Measurements from ENCODE around the gene ZNF433. TPM values are rescaled to one million over a fixed set of nuclear protein-coding genes. Genes with fewer than 3 reads are reported as not detected.
"Not testable (repeated sequence)": the region's sequence is repeated elsewhere in the genome, so short reads cannot be mapped to it uniquely, and the experiment has no call there.

The ZNF433 gene
- total RNA-seq, 2 experiments from 2014 or later: 0.10 to 0.33 TPM

GRCh38 chr19:12042893-12043292 lies 7.4 kb upstream of the ZNF433 start:
- H3K36me3 Mint-ChIP-seq (ENCODE audit: low read depth): peaks cover 30% of the 10 kb centered on the region
- no peaks in the 10 kb centered on the region for H3K27me3 Mint-ChIP-seq
- ChIA-PET CTCF (interaction anchor here (0.6 to 1.1 kb wide), 2 partner anchors 13 to 16 kb away, joined by 3 read pairs; no protein-coding TSS in a partner anchor), POLR2A (no interaction called here)
- H3K9me3 Mint-ChIP-seq: peaks cover 39% of the 10 kb centered on the region
- H3K4me1 Mint-ChIP-seq: no peaks in the 10 kb centered on the region
- DNase-seq: no peak
- no peak overlapping the region for H3K4me3 Mint-ChIP-seq
- H3K27ac Mint-ChIP-seq: no peak overlapping the region

GRCh38 chr19:12034620-12035019 lies 859 bp downstream of the ZNF433 start:
- ChIA-PET POLR2A (no interaction called here), CTCF (no interaction called here)
- Mint-ChIP-seq H3K9me3 (peaks cover 32% of the 10 kb centered on the region), H3K4me3 (peak overlapping the region; percentile 9), H3K36me3 (ENCODE audit: low read depth) (peaks cover 15% of the 10 kb centered on the region), H3K4me1 (peaks cover 10% of the 10 kb centered on the region), H3K27me3 (no peaks in the 10 kb centered on the region), H3K27ac (peak overlapping the region; percentile 21)
- DNase-seq: no peak

- Mint-ChIP-seq H3K27ac (peak overlapping the region; percentile 21), H3K4me1 (peaks cover 10% of the 10 kb centered on the region), H3K27me3 (no peaks in the 10 kb centered on the region), H3K36me3 (ENCODE audit: low read depth) (peaks cover 15% of the 10 kb centered on the region), H3K4me3 (no peak overlapping the region), H3K9me3 (peaks cover 32% of the 10 kb centered on the region)
- no peak for DNase-seq
- POLR2A ChIA-PET: no interaction called here
- CTCF ChIA-PET: no interaction called here
These were observed 1.3 kb downstream of the ZNF433 start for GRCh38 chr19:12034198-12034597.

GRCh38 chr19:12015753-12016116 lies 19.7 kb downstream of the ZNF433 start:
- CTCF ChIA-PET: no interaction called here
- H3K27ac Mint-ChIP-seq: no peak overlapping the region
- POLR2A ChIA-PET: no interaction called here
- DNase-seq: no peak
- no peaks in the 10 kb centered on the region for H3K27me3 Mint-ChIP-seq
- no peaks in the 10 kb centered on the region for H3K4me1 Mint-ChIP-seq
- H3K9me3 Mint-ChIP-seq: peaks cover 53% of the 10 kb centered on the region
- H3K36me3 Mint-ChIP-seq (ENCODE audit: low read depth): peaks cover 65% of the 10 kb centered on the region
- H3K4me3 Mint-ChIP-seq: no peak overlapping the region

- Mint-ChIP-seq H3K4me1 (no peaks in the 10 kb centered on the region), H3K9me3 (peaks cover 50% of the 10 kb centered on the region), H3K27ac (no peak overlapping the region), H3K27me3 (no peaks in the 10 kb centered on the region), H3K4me3 (no peak overlapping the region), H3K36me3 (ENCODE audit: low read depth) (peaks cover 66% of the 10 kb centered on the region)
- CTCF ChIA-PET: no interaction called here
- no peak for DNase-seq
- POLR2A ChIA-PET: no interaction called here
These were observed 20.3 kb downstream of the ZNF433 start for GRCh38 chr19:12015015-12015752.

GRCh38 chr19:12000152-12000981 lies 35.1 kb downstream of the ZNF433 start:
- H3K36me3 Mint-ChIP-seq (ENCODE audit: low read depth): peaks cover 55% of the 10 kb centered on the region
- CTCF ChIA-PET: no interaction called here
- DNase-seq: no peak
- H3K4me3 Mint-ChIP-seq: no peak overlapping the region
- peak overlapping the region; percentile 77 for H3K27ac Mint-ChIP-seq
- H3K27me3 Mint-ChIP-seq: no peaks in the 10 kb centered on the region
- H3K9me3 Mint-ChIP-seq: peaks cover 20% of the 10 kb centered on the region
- POLR2A ChIA-PET: interaction anchor here (0.7 kb wide), 1 partner anchor 203 kb away, joined by 3 read pairs; no protein-coding TSS in a partner anchor
- peaks cover 18% of the 10 kb centered on the region for H3K4me1 Mint-ChIP-seq

GRCh38 chr19:11995174-11995573 lies 40.3 kb downstream of the ZNF433 start:
- ChIA-PET CTCF (interaction anchor here (0.7 kb wide), 1 partner anchor 425 kb away, joined by 4 read pairs; no protein-coding TSS in a partner anchor), POLR2A (no interaction called here)
- H3K36me3 Mint-ChIP-seq (ENCODE audit: low read depth): peaks cover 51% of the 10 kb centered on the region
- peaks cover 28% of the 10 kb centered on the region for H3K4me1 Mint-ChIP-seq
- H3K9me3 Mint-ChIP-seq: peaks cover 19% of the 10 kb centered on the region
- H3K27ac Mint-ChIP-seq: no peak overlapping the region
- DNase-seq: no peak
- H3K27me3 Mint-ChIP-seq: no peaks in the 10 kb centered on the region
- no peak overlapping the region for H3K4me3 Mint-ChIP-seq

- H3K27ac Mint-ChIP-seq, H3K9me3 Mint-ChIP-seq, H3K4me3 Mint-ChIP-seq, POLR2A ChIA-PET, H3K27me3 Mint-ChIP-seq, CTCF ChIA-PET, DNase-seq: not testable (repeated sequence)
- H3K36me3 Mint-ChIP-seq (ENCODE audit: low read depth): peaks cover 34% of the 10 kb centered on the region
- H3K4me1 Mint-ChIP-seq: peaks cover 27% of the 10 kb centered on the region
These were observed 43.6 kb downstream of the ZNF433 start for GRCh38 chr19:11991921-11992320.

GRCh38 chr19:11989112-11989456 lies 46.4 kb downstream of the ZNF433 start:
- Mint-ChIP-seq H3K4me1 (peaks cover 27% of the 10 kb centered on the region), H3K9me3 (peaks cover 5% of the 10 kb centered on the region), H3K27me3 (no peaks in the 10 kb centered on the region), H3K36me3 (ENCODE audit: low read depth) (peaks cover 23% of the 10 kb centered on the region), H3K4me3 (peak overlapping the region; percentile 98), H3K27ac (peak overlapping the region; percentile 98)
- ChIA-PET CTCF (interaction anchor here (0.6 to 4.8 kb wide), 9 partner anchors 14 to 487 kb away, joined by 3 to 42 read pairs (median 3); partner anchors contain the start of genes ZNF20, ZNF491 and ZNF700), POLR2A (interaction anchor here (0.8 to 1.2 kb wide), 3 partner anchors 21 to 66 kb away, joined by 3 to 5 read pairs (median 5); no protein-coding TSS in a partner anchor)
- no peak for DNase-seq

- POLR2A ChIA-PET: interaction anchor here (1.0 to 1.2 kb wide), 3 partner anchors 12 to 64 kb away, joined by 3 to 5 read pairs (median 5); no protein-coding TSS in a partner anchor
These were observed 47.8 kb downstream of the ZNF433 start for GRCh38 chr19:11987405-11988281.

GRCh38 chr19:11986754-11987153 lies 48.7 kb downstream of the ZNF433 start:
- ChIA-PET CTCF (interaction anchor here (1.0 to 4.8 kb wide), 3 partner anchors 63 to 189 kb away, joined by 3 to 42 read pairs (median 11); partner anchors contain the start of genes ZNF20, ZNF491 and ZNF700), POLR2A (no interaction called here)
- Mint-ChIP-seq H3K27me3 (no peaks in the 10 kb centered on the region), H3K4me3 (peak overlapping the region; percentile 98), H3K27ac (no peak overlapping the region), H3K4me1 (peaks cover 18% of the 10 kb centered on the region), H3K36me3 (ENCODE audit: low read depth) (peaks cover 8% of the 10 kb centered on the region), H3K9me3 (peaks cover 15% of the 10 kb centered on the region)
- DNase-seq: no peak

More at GRCh38 chr19:11987405-11988281, 47.8 kb downstream of the ZNF433 start:
- H3K9me3 Mint-ChIP-seq: peaks cover 9% of the 10 kb centered on the region
- peak overlapping the region; percentile 98 for H3K27ac Mint-ChIP-seq
- H3K4me3 Mint-ChIP-seq: peak overlapping the region; percentile 98
- peak; percentile 96 for DNase-seq
- H3K4me1 Mint-ChIP-seq: peaks cover 22% of the 10 kb centered on the region
- peaks cover 13% of the 10 kb centered on the region for H3K36me3 Mint-ChIP-seq (ENCODE audit: low read depth)
- CTCF ChIA-PET: interaction anchor here (0.6 to 4.8 kb wide), 10 partner anchors 22 to 245 kb away, joined by 3 to 42 read pairs (median 4); partner anchors contain the start of genes ZNF20, ZNF491 and ZNF700
- no peaks in the 10 kb centered on the region for H3K27me3 Mint-ChIP-seq

GRCh38 chr19:11984986-11985385 lies 50.5 kb downstream of the ZNF433 start:
- DNase-seq: no peak
- Mint-ChIP-seq H3K4me3 (no peak overlapping the region), H3K27me3 (no peaks in the 10 kb centered on the region), H3K27ac (no peak overlapping the region), H3K9me3 (peaks cover 24% of the 10 kb centered on the region), H3K4me1 (peaks cover 8% of the 10 kb centered on the region), H3K36me3 (ENCODE audit: low read depth) (peaks cover 1% of the 10 kb centered on the region)
- POLR2A ChIA-PET: interaction anchor here (0.9 kb wide), 1 partner anchor 21 kb away, joined by 4 read pairs; no protein-coding TSS in a partner anchor
- CTCF ChIA-PET: no interaction called here

Data from activated CD4-positive, alpha-beta T cell treated with anti-CD3 and anti-CD28 coated beads, Interleukin-2, amount 10 ng/mL, durations not matched to agents 7 days and 5 days (primary cell).